Measurements from ENCODE around the gene STAT4.

STAT4 gene

DNA sequence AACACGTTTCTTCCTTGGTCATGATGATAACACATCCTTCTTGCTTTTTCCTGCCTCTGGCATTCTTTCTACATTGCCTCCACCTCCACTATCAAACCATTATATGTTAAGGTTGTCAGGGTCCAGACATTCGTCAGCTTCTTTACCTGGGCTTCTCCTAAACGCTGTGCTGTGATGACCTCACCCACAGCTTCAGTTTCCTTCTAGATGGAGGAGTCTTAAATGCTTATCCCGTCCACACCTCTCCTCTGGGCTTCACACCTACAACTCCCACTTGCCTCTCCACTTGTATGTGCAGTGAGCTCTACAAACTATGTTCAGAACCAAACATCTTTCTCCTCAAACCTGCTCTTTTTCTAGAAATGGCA lies 136.2 kb downstream of the STAT4 start:
- peaks cover 24% of the 10 kb centered on the region for H3K4me1 ChIP-seq (ENCODE audit: control insufficient read depth, insufficient read depth, low read length)
- H3K9ac ChIP-seq (ENCODE audit: low read length in 2 of 2): peak overlapping the region; percentile 80
- no peaks in the 10 kb centered on the region for H3K27me3 ChIP-seq (ENCODE audit: control insufficient read depth in 1 of 2, insufficient read depth in 2 of 2, low read length in 2 of 2)
- peak overlapping the region; percentile 86 for H3K27ac ChIP-seq (ENCODE audit: low read length)
- no peaks in the 10 kb centered on the region for H3K9me3 ChIP-seq (ENCODE audit: control insufficient read depth in 2 of 2, low read length in 2 of 2)
- H3K36me3 ChIP-seq (ENCODE audit: control insufficient read depth in 2 of 2, insufficient read depth in 2 of 2, low read length in 2 of 2): peaks cover 1 to 11% of the 10 kb centered on the region in 2 donors
- H3K4me3 ChIP-seq (ENCODE audit: low read length in 2 of 2): peak overlapping the region; percentile 85 to 99

DNA sequence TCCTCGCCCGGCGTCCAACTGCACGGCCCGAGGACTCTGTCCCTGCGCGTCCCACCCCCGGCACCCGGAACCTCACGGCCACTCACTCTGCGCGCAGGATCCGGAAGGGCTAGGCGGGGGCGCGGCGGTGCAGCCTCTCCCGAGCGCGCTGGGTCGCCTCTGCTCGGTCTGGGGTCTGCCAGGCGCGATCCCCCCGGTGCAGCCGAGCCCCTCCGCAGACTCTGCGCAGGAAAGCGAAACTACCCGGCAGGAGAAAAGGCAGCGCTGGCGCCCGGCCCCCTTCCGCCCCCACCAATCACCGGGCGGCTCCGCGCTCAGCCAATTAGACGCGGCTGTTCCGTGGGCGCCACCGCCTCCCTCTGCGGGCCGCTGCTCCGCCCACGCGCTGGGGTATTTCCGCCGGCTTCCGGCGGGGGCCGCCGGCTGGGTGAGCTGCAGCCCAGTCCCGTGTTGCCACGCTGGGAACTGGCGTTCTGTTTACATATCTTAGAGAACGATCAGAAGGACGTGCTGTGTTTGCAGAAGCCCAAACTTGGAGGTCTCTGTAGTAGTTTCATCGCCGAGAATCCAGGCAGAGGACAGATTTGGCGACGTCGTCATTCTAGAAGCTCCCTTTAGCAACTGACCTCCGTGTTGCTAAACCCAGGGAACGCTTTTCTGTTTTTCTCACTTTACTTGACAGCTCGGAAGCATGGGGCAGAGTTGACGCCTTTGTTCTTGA lies 136.7 kb downstream of the STAT4 start, which contains the start of gene STAT1:
STAT1 (minus strand) TSS at position 240 of the 721 bp plus-strand sequence. CDS start 4,168 bp downstream, outside the sequence.
- H3K36me3 ChIP-seq (ENCODE audit: control insufficient read depth in 2 of 2, insufficient read depth in 2 of 2, low read length in 2 of 2): peaks cover 2 to 11% of the 10 kb centered on the region in 2 donors
- H3K27ac ChIP-seq (ENCODE audit: low read length): peak within 1 kb of the TSS; percentile 86
- peak within 1 kb of the TSS; percentile 86 to 93 for H3K9ac ChIP-seq (ENCODE audit: low read length in 2 of 2)
- no peaks in the 10 kb centered on the region for H3K9me3 ChIP-seq (ENCODE audit: control insufficient read depth in 2 of 2, low read length in 2 of 2)
- peak within 1 kb of the TSS; percentile 97 to 99 for H3K4me3 ChIP-seq (ENCODE audit: low read length in 2 of 2)
- H3K27me3 ChIP-seq (ENCODE audit: control insufficient read depth in 1 of 2, insufficient read depth in 2 of 2, low read length in 2 of 2): no peaks in the 10 kb centered on the region
- peaks cover 24% of the 10 kb centered on the region for H3K4me1 ChIP-seq (ENCODE audit: control insufficient read depth, insufficient read depth, low read length)

DNA sequence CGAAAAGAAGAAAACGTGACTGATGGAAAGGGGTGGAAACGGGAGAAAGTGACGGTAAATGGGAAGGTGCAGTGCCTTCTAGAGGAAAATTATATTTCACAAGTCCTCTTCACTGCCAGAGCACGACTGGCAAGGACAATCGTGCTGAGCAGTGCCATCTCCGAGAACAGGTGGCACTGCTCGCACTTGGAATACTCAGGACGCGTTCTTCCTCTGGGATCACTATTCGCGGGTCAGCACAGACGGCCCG lies 137.2 kb downstream of the STAT4 start:
- no peaks in the 10 kb centered on the region for H3K9me3 ChIP-seq (ENCODE audit: control insufficient read depth in 2 of 2, low read length in 2 of 2)
- H3K36me3 ChIP-seq (ENCODE audit: control insufficient read depth in 2 of 2, insufficient read depth in 2 of 2, low read length in 2 of 2): peaks cover 4 to 15% of the 10 kb centered on the region in 2 donors
- H3K9ac ChIP-seq (ENCODE audit: low read length in 2 of 2): peak overlapping the region; percentile 86 to 93
- H3K4me1 ChIP-seq (ENCODE audit: control insufficient read depth, insufficient read depth, low read length): peaks cover 24% of the 10 kb centered on the region
- H3K4me3 ChIP-seq (ENCODE audit: low read length in 2 of 2): peak overlapping the region; percentile 97 to 99
- H3K27me3 ChIP-seq (ENCODE audit: control insufficient read depth in 1 of 2, insufficient read depth in 2 of 2, low read length in 2 of 2): no peaks in the 10 kb centered on the region
- H3K27ac ChIP-seq (ENCODE audit: low read length): peak overlapping the region; percentile 86

DNA sequence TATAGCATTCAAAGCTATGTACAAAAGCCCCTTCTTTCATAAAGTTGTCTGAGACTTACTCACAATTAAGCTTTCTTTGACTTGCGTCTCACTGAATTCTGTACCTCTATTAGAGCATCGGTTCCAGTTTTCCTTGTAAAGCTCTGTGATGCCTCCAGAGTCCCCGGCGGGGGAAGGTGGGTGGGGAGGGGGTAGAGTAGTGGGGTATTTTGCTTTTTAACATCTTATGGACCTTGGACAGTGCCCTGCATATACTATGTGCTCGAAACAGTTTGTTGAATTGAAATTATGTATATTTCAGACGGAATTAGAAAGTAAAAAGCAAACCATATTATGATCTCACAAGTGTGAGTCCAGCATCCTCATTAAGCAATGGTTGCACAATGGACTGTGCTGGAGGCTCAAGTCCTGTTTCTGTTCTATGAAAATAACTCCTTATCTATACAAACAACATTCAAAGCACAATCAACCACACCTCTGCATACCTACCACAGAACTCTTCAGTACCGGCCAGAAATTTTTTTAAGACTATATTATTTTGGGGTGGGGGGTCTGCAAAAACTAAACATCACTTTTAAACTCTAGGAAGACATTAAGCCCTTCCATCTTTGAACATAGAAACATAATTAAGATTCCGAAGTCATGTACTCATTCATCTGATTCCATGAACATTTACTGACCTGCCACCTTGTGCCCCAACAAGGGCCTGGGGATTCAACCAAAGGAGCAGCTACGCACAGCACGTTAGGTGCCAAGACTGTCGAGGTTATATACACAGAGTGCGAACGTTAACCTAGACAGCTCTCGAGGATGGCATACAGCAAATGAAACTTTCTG lies 137.7 kb downstream of the STAT4 start:
- Histone ChIP-seq H3K4me3 (ENCODE audit: low read length in 2 of 2) (peak overlapping the region; percentile 97 to 99), H3K27ac (ENCODE audit: low read length) (peak overlapping the region; percentile 86), H3K36me3 (ENCODE audit: control insufficient read depth in 2 of 2, insufficient read depth in 2 of 2, low read length in 2 of 2) (peaks cover 8 to 19% of the 10 kb centered on the region in 2 donors), H3K4me1 (ENCODE audit: control insufficient read depth, insufficient read depth, low read length) (peaks cover 24% of the 10 kb centered on the region), H3K9ac (ENCODE audit: low read length in 2 of 2) (peak overlapping the region; percentile 86 to 93), H3K9me3 (ENCODE audit: control insufficient read depth in 2 of 2, low read length in 2 of 2) (no peaks in the 10 kb centered on the region), H3K27me3 (ENCODE audit: control insufficient read depth in 1 of 2, insufficient read depth in 2 of 2, low read length in 2 of 2) (no peaks in the 10 kb centered on the region)

DNA sequence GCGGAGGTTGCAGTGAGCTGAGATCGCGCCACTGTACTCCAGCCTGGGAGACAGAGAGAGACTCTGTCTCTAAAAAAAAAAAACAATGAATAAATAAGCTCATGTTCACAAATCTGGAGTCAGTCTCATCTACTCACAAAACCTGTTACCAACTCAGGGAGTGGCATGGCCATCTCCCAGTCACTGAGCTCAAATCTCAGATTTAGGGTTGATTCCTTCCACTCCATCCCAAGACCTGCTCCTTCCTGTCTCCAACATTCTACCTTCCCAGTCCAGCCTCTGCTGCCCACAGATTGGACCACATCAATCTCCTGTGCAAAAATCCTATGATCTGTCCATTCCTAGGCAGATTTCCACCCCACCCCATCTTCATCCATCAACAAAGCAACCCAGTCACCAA lies 138.4 kb downstream of the STAT4 start:
- Histone ChIP-seq H3K9me3 (ENCODE audit: control insufficient read depth in 2 of 2, low read length in 2 of 2) (no peaks in the 10 kb centered on the region), H3K27me3 (ENCODE audit: control insufficient read depth in 1 of 2, insufficient read depth in 2 of 2, low read length in 2 of 2) (no peaks in the 10 kb centered on the region), H3K27ac (ENCODE audit: low read length) (no peak overlapping the region), H3K9ac (ENCODE audit: low read length in 2 of 2) (no peak overlapping the region), H3K4me3 (ENCODE audit: low read length in 2 of 2) (peak overlapping the region; percentile 97 to 99), H3K4me1 (ENCODE audit: control insufficient read depth, insufficient read depth, low read length) (peaks cover 24% of the 10 kb centered on the region), H3K36me3 (ENCODE audit: control insufficient read depth in 2 of 2, insufficient read depth in 2 of 2, low read length in 2 of 2) (peaks cover 8 to 22% of the 10 kb centered on the region in 2 donors)

DNA sequence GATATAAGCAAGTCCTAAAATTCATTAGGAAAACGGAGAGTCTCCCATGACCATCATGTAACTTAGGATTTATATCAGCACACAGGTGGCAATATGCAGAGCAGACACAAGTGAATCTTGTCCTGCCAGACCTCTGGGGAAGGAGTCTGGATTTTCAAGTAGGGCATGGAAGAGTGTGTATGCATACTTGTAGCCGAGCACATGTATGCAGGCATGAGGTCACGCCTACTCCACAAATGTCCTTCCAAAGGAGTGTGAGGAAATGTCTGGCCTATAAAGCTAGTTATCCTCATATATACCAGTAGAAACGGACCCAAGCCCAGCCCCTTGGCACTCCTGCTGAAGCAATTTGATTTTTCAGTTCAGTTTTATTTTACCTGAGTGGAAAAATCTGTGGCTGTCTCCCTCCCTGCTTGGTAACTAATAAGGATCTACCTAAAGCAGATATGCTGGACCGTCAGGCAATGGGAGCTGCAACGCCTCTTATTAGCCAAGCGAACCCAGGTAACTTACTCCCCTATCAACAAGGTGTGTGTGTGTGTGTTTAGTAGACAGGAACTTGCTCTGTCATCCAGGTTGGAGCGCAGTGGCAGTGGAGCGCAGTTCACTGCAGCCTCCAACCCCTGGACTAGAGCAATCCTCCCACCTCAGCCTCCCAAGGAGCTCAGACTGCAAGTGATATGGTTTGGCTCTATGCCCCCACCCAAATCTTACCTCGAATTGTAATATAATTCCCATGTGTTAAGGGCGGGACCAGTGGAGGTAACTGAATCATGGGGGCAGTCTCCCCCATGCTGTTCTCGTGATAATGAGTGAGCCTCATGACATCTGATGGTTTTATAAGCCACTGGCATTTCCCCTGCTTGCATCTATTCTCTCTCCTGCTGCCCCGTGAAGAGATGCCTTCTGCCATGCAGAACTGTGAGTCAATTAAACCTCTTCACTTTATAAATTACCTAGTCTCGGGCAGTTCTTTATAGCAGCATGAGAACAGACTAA lies 139.6 kb downstream of the STAT4 start:
- Histone ChIP-seq H3K9ac (ENCODE audit: low read length in 2 of 2) (no peak overlapping the region), H3K9me3 (ENCODE audit: control insufficient read depth in 2 of 2, low read length in 2 of 2) (no peaks in the 10 kb centered on the region), H3K4me1 (ENCODE audit: control insufficient read depth, insufficient read depth, low read length) (peaks cover 24% of the 10 kb centered on the region), H3K27ac (ENCODE audit: low read length) (no peak overlapping the region), H3K4me3 (ENCODE audit: low read length in 2 of 2) (no peak overlapping the region), H3K27me3 (ENCODE audit: control insufficient read depth in 1 of 2, insufficient read depth in 2 of 2, low read length in 2 of 2) (no peaks in the 10 kb centered on the region), H3K36me3 (ENCODE audit: control insufficient read depth in 2 of 2, insufficient read depth in 2 of 2, low read length in 2 of 2) (peaks cover 19 to 33% of the 10 kb centered on the region in 2 donors)

DNA sequence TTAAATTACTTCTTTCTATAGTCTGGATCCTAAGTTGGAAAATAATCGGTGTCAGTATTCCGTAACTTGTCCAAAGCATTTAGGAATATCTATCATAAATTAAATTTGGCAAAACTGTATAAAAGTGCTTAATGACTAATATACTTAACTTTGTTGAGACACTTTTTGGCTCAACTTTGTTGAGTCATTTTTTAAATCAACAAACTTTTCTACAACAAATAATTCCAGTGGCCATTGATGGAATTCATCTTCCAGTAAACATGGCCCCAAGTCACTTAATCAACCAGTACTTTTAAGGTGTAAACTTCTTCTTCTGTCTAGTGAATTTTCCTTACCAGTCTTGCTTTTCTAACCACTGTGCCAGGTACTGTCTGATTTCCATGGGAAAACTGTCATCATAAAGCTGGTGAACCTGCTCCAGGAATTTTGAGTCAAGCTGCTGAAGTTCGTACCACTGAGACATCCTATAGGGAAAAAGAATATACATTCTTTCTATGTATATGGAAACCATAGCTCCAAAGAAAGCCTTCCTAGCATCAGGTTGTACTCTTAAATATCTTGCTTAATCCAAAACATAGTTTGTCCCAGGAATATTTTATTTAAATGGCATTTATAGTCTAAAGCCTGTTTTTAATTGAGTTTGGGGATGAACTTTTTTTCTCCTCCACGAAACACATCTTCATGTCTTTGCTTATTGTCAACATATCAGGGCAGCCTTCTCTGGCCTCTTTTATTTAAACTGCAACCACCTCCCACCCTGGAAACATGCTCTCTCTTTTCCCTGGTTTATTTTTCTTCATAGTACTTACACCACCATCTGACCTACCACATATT lies 141.0 kb downstream of the STAT4 start:
- H3K9me3 ChIP-seq (ENCODE audit: control insufficient read depth in 2 of 2, low read length in 2 of 2): no peaks in the 10 kb centered on the region
- H3K27ac ChIP-seq (ENCODE audit: low read length): no peak overlapping the region
- H3K4me1 ChIP-seq (ENCODE audit: control insufficient read depth, insufficient read depth, low read length): peaks cover 24% of the 10 kb centered on the region
- H3K4me3 ChIP-seq (ENCODE audit: low read length in 2 of 2): no peak overlapping the region
- H3K27me3 ChIP-seq (ENCODE audit: control insufficient read depth in 1 of 2, insufficient read depth in 2 of 2, low read length in 2 of 2): no peaks in the 10 kb centered on the region
- peaks cover 32 to 46% of the 10 kb centered on the region in 2 donors for H3K36me3 ChIP-seq (ENCODE audit: control insufficient read depth in 2 of 2, insufficient read depth in 2 of 2, low read length in 2 of 2)
- no peak overlapping the region for H3K9ac ChIP-seq (ENCODE audit: low read length in 2 of 2)

DNA sequence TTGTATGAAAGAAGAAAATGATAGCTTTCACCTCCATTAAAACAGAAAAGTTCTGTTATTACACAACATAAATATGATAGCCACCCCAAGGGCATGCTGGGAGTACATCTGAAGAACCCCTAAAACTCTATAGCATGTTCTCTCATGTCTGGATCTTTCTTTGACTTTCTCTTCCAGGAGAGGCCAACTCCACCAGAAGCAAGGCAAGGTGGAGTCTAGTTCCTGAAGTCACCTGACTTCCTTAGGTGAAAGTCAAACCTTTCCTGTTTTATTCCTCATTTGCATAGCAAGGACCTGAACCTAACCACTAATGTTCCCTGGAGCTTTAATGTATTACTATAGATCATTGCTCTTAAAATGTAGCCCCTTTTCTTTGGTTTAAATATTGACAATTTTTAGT lies 142.5 kb downstream of the STAT4 start:
- no peaks in the 10 kb centered on the region for H3K27me3 ChIP-seq (ENCODE audit: control insufficient read depth in 1 of 2, insufficient read depth in 2 of 2, low read length in 2 of 2)
- no peak overlapping the region for H3K9ac ChIP-seq (ENCODE audit: low read length in 2 of 2)
- peaks cover 16% of the 10 kb centered on the region for H3K4me1 ChIP-seq (ENCODE audit: control insufficient read depth, insufficient read depth, low read length)
- H3K27ac ChIP-seq (ENCODE audit: low read length): no peak overlapping the region
- no peaks in the 10 kb centered on the region for H3K9me3 ChIP-seq (ENCODE audit: control insufficient read depth in 2 of 2, low read length in 2 of 2)
- H3K4me3 ChIP-seq (ENCODE audit: low read length in 2 of 2): no peak overlapping the region
- H3K36me3 ChIP-seq (ENCODE audit: control insufficient read depth in 2 of 2, insufficient read depth in 2 of 2, low read length in 2 of 2): peaks cover 40 to 57% of the 10 kb centered on the region in 2 donors

DNA sequence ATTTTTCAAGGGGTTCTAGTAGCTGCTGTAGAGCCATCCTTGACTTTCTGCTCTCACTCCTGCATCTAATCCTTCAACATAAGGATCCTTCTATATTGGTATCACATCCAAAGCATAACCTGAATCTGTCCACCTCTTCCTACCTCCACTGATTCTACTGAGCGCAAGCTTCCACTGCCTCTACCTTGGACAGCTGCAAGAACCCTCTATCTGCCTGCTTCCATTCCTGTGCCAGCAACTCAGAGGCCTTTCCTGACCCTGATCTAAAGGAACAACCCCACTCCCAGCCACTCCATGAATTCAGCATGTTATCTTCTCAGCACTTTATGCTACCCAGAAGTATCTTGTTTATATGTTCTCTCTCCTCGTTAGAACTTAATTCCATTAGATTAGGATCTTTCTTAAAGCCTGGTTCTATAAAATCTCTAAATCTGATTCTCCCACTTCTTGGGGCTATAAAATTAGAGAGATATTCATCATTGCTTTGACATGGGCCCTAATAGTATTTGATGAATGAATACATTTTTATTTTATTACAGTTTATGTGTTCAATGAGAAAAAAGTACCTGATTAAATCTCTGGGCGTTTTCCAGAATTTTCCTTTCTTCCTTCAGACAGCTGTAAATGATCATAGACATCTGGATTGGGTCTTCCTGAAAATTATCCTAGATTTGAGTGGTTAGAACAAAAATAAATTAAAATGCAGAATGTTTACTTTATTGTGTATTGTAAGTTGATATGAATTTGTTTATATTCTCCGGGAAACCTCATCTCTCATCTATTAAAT lies 143.6 kb downstream of the STAT4 start:
- peaks cover 6% of the 10 kb centered on the region for H3K4me1 ChIP-seq (ENCODE audit: control insufficient read depth, insufficient read depth, low read length)
- H3K9ac ChIP-seq (ENCODE audit: low read length in 2 of 2): no peak overlapping the region
- H3K4me3 ChIP-seq (ENCODE audit: low read length in 2 of 2): no peak overlapping the region
- no peak overlapping the region for H3K27ac ChIP-seq (ENCODE audit: low read length)
- peaks cover 43 to 61% of the 10 kb centered on the region in 2 donors for H3K36me3 ChIP-seq (ENCODE audit: control insufficient read depth in 2 of 2, insufficient read depth in 2 of 2, low read length in 2 of 2)
- H3K9me3 ChIP-seq (ENCODE audit: control insufficient read depth in 2 of 2, low read length in 2 of 2): no peaks in the 10 kb centered on the region
- no peaks in the 10 kb centered on the region for H3K27me3 ChIP-seq (ENCODE audit: control insufficient read depth in 1 of 2, insufficient read depth in 2 of 2, low read length in 2 of 2)
